Measurements from ENCODE around the gene DIP2C. TPM values are rescaled to one million over a fixed set of nuclear protein-coding genes. Genes with fewer than 3 reads are reported as not detected.
A peak's percentile ranks its signal among the peaks of the same experiment; 100 is the strongest.

Gene DIP2C
- total RNA-seq, 2 donors from 2014 or later = 13.0 to 13.7 TPM

GRCh38 chr10:525565-526315 lies 163.7 kb downstream of the DIP2C start:
- no peaks in the 10 kb centered on the region for H3K9me3 Mint-ChIP-seq
- Histone ChIP-seq H3K9me3 (ENCODE audit: control insufficient read depth, low read length) (no peaks in the 10 kb centered on the region), H3K36me3 (ENCODE audit: control insufficient read depth, insufficient read depth, low read length) (no peaks in the 10 kb centered on the region), H3K9ac (ENCODE audit: extremely low read depth, low read length, poor library complexity, severe bottlenecking) (no peak overlapping the region), H3K4me1 (ENCODE audit: control insufficient read depth, insufficient read depth, low read length) (no peaks in the 10 kb centered on the region), H3K27ac (ENCODE audit: low read depth, low read length) (no peak overlapping the region), H3K27me3 (ENCODE audit: control insufficient read depth, insufficient read depth, low read length, poor library complexity, severe bottlenecking) (no peaks in the 10 kb centered on the region), H3K4me3 (ENCODE audit: low read length) (no peak overlapping the region)
- no peaks in the 10 kb centered on the region for H3K36me3 Mint-ChIP-seq (ENCODE audit: low read depth)
- no peaks in the 10 kb centered on the region for H3K4me1 Mint-ChIP-seq
- no peaks in the 10 kb centered on the region for H3K27me3 Mint-ChIP-seq (ENCODE audit: insufficient read depth)
- no peak for DNase-seq
- TF ChIP-seq CTCF (conservative IDR thresholded peaks at IDR 0.05) = no peak
- no peak overlapping the region for H3K4me3 Mint-ChIP-seq
- WGBS, 2 experiments (ENCODE audit: insufficient coverage in 1 of 2, insufficient read length in 1 of 2) = 93 to 98% methylated on average over 13 to 17 of the region's 17 CpGs
- H3K27ac Mint-ChIP-seq = peak overlapping the region; percentile 42

GRCh38 chr10:523925-524324 lies 165.5 kb downstream of the DIP2C start:
- H3K27me3 Mint-ChIP-seq (ENCODE audit: insufficient read depth) = no peaks in the 10 kb centered on the region
- no peaks in the 10 kb centered on the region for H3K36me3 Mint-ChIP-seq (ENCODE audit: low read depth)
- Histone ChIP-seq H3K27me3 (ENCODE audit: control insufficient read depth, insufficient read depth, low read length, poor library complexity, severe bottlenecking) (no peaks in the 10 kb centered on the region), H3K9ac (ENCODE audit: extremely low read depth, low read length, poor library complexity, severe bottlenecking) (no peak overlapping the region), H3K4me1 (ENCODE audit: control insufficient read depth, insufficient read depth, low read length) (no peaks in the 10 kb centered on the region), H3K4me3 (ENCODE audit: low read length) (no peak overlapping the region), H3K36me3 (ENCODE audit: control insufficient read depth, insufficient read depth, low read length) (no peaks in the 10 kb centered on the region), H3K9me3 (ENCODE audit: control insufficient read depth, low read length) (no peaks in the 10 kb centered on the region), H3K27ac (ENCODE audit: low read depth, low read length) (no peak overlapping the region)
- TF ChIP-seq CTCF (conservative IDR thresholded peaks at IDR 0.05) = no peak
- no peaks in the 10 kb centered on the region for H3K4me1 Mint-ChIP-seq
- H3K27ac Mint-ChIP-seq = no peak overlapping the region
- no peak overlapping the region for H3K4me3 Mint-ChIP-seq
- no peak for DNase-seq
- WGBS, 2 experiments (ENCODE audit: insufficient coverage in 1 of 2, insufficient read length in 1 of 2) = 88 to 94% methylated on average over 6 to 8 of the region's 8 CpGs
- H3K9me3 Mint-ChIP-seq = no peaks in the 10 kb centered on the region

GRCh38 chr10:522350-522749 lies 167.1 kb downstream of the DIP2C start:
- Mint-ChIP-seq H3K9me3 (no peaks in the 10 kb centered on the region), H3K4me3 (no peak overlapping the region), H3K27me3 (ENCODE audit: insufficient read depth) (no peaks in the 10 kb centered on the region), H3K36me3 (ENCODE audit: low read depth) (no peaks in the 10 kb centered on the region), H3K27ac (no peak overlapping the region), H3K4me1 (no peaks in the 10 kb centered on the region)
- H3K9me3 ChIP-seq (ENCODE audit: control insufficient read depth, low read length) = no peaks in the 10 kb centered on the region
- H3K9ac ChIP-seq (ENCODE audit: extremely low read depth, low read length, poor library complexity, severe bottlenecking) = no peak overlapping the region
- TF ChIP-seq CTCF (conservative IDR thresholded peaks at IDR 0.05) = no peak
- no peaks in the 10 kb centered on the region for H3K4me1 ChIP-seq (ENCODE audit: control insufficient read depth, insufficient read depth, low read length)
- H3K4me3 ChIP-seq (ENCODE audit: low read length) = no peak overlapping the region
- no peak for DNase-seq
- H3K36me3 ChIP-seq (ENCODE audit: control insufficient read depth, insufficient read depth, low read length) = no peaks in the 10 kb centered on the region
- 86 to 96% methylated on average over 9 to 13 of the region's 13 CpGs for WGBS, 2 experiments (ENCODE audit: insufficient coverage in 1 of 2, insufficient read length in 1 of 2)
- H3K27me3 ChIP-seq (ENCODE audit: control insufficient read depth, insufficient read depth, low read length, poor library complexity, severe bottlenecking) = no peaks in the 10 kb centered on the region
- no peak overlapping the region for H3K27ac ChIP-seq (ENCODE audit: low read depth, low read length)
